Keratinocyte (primary cell): Measurements from ENCODE around the gene ARPC1A.

ENCODE experiments used
- CTCF ChIP-seq, 3 experiments: IDR thresholded peaks in 1 of 3; conservative IDR thresholded peaks in 1 of 3; optimal IDR thresholded peaks in 1 of 3; 2 replicates in 2 of 3; 3 replicates in 1 of 3; pipeline versions ENCODE3 to v1.5.1; 2011; ENCODE audit warnings: low read length in 3 of 3, mild to moderate bottlenecking in 3 of 3, moderate library complexity in 2 of 3, control low read depth in 1 of 3, inconsistent platforms in 1 of 3; ENCODE audit not compliant: insufficient read depth in 2 of 3; ENCODE audit errors: extremely low read depth in 1 of 3
- EZH2 ChIP-seq: IDR thresholded peaks from one replicate; pipeline ENCODE4 v1.6.1; 2012; ENCODE audit warnings: inconsistent platforms, mild to moderate bottlenecking, low read length, moderate library complexity

GRCh38 chr7:99373091-99374066 is 47.7 kb downstream of the ARPC1A start:
- TF ChIP-seq CTCF (optimal IDR thresholded peaks at IDR 0.05 in 1 of 3, IDR thresholded peaks at IDR 0.05 in 1 of 3, conservative IDR thresholded peaks at IDR 0.05 in 1 of 3; ENCODE audit: extremely low read depth in 1 of 3, insufficient read depth in 2 of 3, low read length in 3 of 3) (no peak), EZH2 (no peak)
